SK-N-SH (cell line): ENCODE measurements around the gene TMEM63B.

ENCODE experiments used
- FOSL2 ChIP-seq: IDR thresholded peaks from 2 replicates; pipeline ENCODE4 v1.4.0; 2012; ENCODE audit warnings: low read depth, mild to moderate bottlenecking, moderate library complexity, borderline replicate concordance
- RXRA ChIP-seq: IDR thresholded peaks from 2 replicates; pipeline ENCODE4 v1.4.0; 2012; ENCODE audit warnings: low read depth, mild to moderate bottlenecking, borderline replicate concordance
- SIN3A ChIP-seq: IDR thresholded peaks from 2 replicates; pipeline ENCODE4 v1.6.1; 2012; ENCODE audit warnings: low read depth, mild to moderate bottlenecking, low read length, moderate library complexity, borderline replicate concordance
- TF ChIP-seq, protein P1 (sequence below): fragments of 200-600 bp; sonication (generic); IDR thresholded peaks from 2 replicates; pipeline ENCODE4 v1.6.1; 2017; ENCODE audit warnings: antibody characterized with exemption, mild to moderate bottlenecking, moderate library complexity

GRCh38 chr6:44135173-44135758 lies 7.9 kb downstream of the TMEM63B start:
- TF ChIP-seq, protein P1, sequence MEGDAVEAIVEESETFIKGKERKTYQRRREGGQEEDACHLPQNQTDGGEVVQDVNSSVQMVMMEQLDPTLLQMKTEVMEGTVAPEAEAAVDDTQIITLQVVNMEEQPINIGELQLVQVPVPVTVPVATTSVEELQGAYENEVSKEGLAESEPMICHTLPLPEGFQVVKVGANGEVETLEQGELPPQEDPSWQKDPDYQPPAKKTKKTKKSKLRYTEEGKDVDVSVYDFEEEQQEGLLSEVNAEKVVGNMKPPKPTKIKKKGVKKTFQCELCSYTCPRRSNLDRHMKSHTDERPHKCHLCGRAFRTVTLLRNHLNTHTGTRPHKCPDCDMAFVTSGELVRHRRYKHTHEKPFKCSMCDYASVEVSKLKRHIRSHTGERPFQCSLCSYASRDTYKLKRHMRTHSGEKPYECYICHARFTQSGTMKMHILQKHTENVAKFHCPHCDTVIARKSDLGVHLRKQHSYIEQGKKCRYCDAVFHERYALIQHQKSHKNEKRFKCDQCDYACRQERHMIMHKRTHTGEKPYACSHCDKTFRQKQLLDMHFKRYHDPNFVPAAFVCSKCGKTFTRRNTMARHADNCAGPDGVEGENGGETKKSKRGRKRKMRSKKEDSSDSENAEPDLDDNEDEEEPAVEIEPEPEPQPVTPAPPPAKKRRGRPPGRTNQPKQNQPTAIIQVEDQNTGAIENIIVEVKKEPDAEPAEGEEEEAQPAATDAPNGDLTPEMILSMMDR, result no peak
- TF ChIP-seq SIN3A (no peak), FOSL2 (no peak), RXRA (no peak)
